CD4-positive, alpha-beta T cell treated with Interleukin-12 subunit alpha and Interleukin-12 subunit beta, for 1 hour (primary cell): ENCODE results near the gene ADAM21.

Experiments used
- DNase-seq: peaks from one replicate; pipeline ENCODE4 v3.0.0-alpha.2; 2020

ADAM21 gene

DNA sequence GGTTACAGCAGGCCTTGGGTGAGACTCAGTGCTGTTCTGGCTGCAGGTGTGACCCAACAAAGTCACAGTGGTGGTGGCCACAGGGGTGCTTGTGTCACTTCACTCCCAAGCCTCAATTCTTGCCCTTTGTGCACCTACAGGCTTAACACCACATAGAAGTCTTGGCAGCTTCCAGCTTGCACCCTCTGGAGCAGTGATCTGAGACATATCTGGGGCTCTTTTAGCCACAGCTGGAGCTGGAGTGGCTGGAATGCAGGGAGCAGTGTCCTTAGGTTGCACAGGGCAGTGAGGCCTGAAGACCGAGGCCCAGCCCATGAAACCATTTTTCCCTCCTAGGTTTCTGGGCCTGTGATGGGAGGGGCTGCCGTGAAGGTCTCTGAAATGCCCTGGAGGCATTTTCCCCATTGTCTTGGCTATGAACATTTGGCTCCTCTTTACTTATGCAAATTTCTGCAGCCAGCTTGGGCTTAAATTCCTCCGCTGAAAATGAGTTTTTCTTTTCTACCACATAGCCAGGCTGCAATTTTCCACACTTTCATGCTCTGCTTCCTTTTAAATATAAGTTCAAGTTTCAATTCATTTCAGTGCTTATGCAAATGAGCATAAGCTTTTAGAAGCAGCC, 37.7 kb downstream of the ADAM21 start:
- no peak for DNase-seq

DNA sequence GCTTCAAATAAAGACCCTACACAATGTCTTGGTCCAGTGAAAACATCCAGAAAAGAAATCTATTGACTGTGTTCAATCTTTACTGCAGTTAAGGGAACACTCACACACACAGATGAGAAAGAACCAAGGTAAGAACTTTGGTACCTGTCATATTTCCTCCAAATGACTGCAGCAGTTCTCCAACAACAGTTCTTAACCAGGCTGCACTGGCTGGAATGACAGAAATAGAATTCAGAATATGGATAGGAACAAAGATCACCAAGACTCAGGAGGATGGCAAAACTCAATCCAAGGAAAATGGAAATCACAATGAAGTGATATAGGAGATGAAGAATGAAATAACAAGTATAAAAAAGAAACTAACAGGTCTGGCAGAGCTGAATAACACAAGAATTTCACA, 46.2 kb downstream of the ADAM21 start:
- no peak for DNase-seq
